HepG2 (cell line): ENCODE data around the gene ZNF512B. TPM values are rescaled to one million over a fixed set of nuclear protein-coding genes. Genes with fewer than 3 reads are reported as not detected.

ENCODE experiments used
- ATF7-NPFF ChIP-seq: sonication (generic); formaldehyde crosslinking; IDR thresholded peaks from 2 replicates; pipeline ENCODE4 v1.8.1; 2023; ENCODE audit warnings: mild to moderate bottlenecking, low read depth, missing genetic modification reagents, moderate library complexity
- CBFB ChIP-seq: sonication (generic); formaldehyde crosslinking; IDR thresholded peaks from 2 replicates; pipeline ENCODE4 v1.4.0; 2020; ENCODE audit warnings: missing genetic modification reagents
- DR1 ChIP-seq: sonication (generic); formaldehyde crosslinking; IDR thresholded peaks from 2 replicates; pipeline ENCODE4 v1.8.0; 2021; ENCODE audit warnings: mild to moderate bottlenecking, missing genetic modification reagents, inconsistent platforms
- GTF2F1 ChIP-seq: fragments of 150-350 bp; IDR thresholded peaks from 2 replicates; pipeline ENCODE4 v1.6.1; 2014; ENCODE audit warnings: low read length
- HNRNPK ChIP-seq: fragments of 200-400 bp; formaldehyde crosslinking; IDR thresholded peaks from 2 replicates; pipeline ENCODE4 v1.6.1; 2018; ENCODE audit warnings: low read length, low read depth, moderate library complexity, mild to moderate bottlenecking; ENCODE audit not compliant: poor library complexity, severe bottlenecking
- HNRNPUL1 ChIP-seq: fragments of 200-400 bp; formaldehyde crosslinking; IDR thresholded peaks from 2 replicates; pipeline ENCODE4 v1.6.1; 2017; ENCODE audit warnings: low read depth, mild to moderate bottlenecking, low read length, moderate library complexity
- KDM1A ChIP-seq: IDR thresholded peaks from 2 replicates; pipeline ENCODE4 v1.6.1; 2016; ENCODE audit warnings: missing compliant biosample characterization
- MAFF ChIP-seq: IDR thresholded peaks from 2 replicates; pipeline ENCODE4 v1.6.1; 2011; ENCODE audit warnings: low read depth, low read length, improper control_type of control experiment
- MIER2 ChIP-seq: IDR thresholded peaks from 2 replicates; pipeline ENCODE4 v1.6.1; 2016; ENCODE audit warnings: missing biosample characterization, missing genetic modification reagents
- NFATC3 ChIP-seq: sonication (generic); formaldehyde crosslinking; IDR thresholded peaks from 2 replicates; pipeline ENCODE4 v1.5.1; 2020; ENCODE audit warnings: mild to moderate bottlenecking, missing genetic modification reagents
- NFRKB ChIP-seq: fragments of 450-650 bp; IDR thresholded peaks from 2 replicates; pipeline ENCODE4 v1.6.1; 2017
- RFXAP ChIP-seq: sonication (generic); formaldehyde crosslinking; IDR thresholded peaks from 2 replicates; pipeline ENCODE4 v1.4.0; 2020; ENCODE audit warnings: missing genetic modification reagents, borderline replicate concordance
- SNAI1 ChIP-seq: sonication (generic); formaldehyde crosslinking; IDR thresholded peaks from 2 replicates; pipeline ENCODE4 v1.5.0; 2020; ENCODE audit warnings: mild to moderate bottlenecking, missing genetic modification reagents, borderline replicate concordance
- SOX5 ChIP-seq: IDR thresholded peaks from 2 replicates; pipeline ENCODE4 v1.6.1; 2016; ENCODE audit warnings: borderline replicate concordance
- SRSF1 ChIP-seq: fragments of 200-400 bp; formaldehyde crosslinking; optimal IDR thresholded peaks from 2 replicates; pipeline ENCODE3; 2017; ENCODE audit warnings: mild to moderate bottlenecking, low read depth, low read length, moderate library complexity
- TEAD3 ChIP-seq: optimal IDR thresholded peaks from 2 replicates; pipeline ENCODE3; 2016; ENCODE audit warnings: borderline replicate concordance
- ZBTB20 ChIP-seq: sonication (generic); formaldehyde crosslinking; IDR thresholded peaks from 2 replicates; pipeline ENCODE4 v1.8.1; 2023; ENCODE audit warnings: missing genetic modification reagents, low read depth, mild to moderate bottlenecking, borderline replicate concordance
- ZKSCAN1 ChIP-seq: fragments of 150-350 bp; IDR thresholded peaks from 2 replicates; pipeline ENCODE4 v1.6.1; 2014; ENCODE audit warnings: low read length
- ZNF20 ChIP-seq: sonication (generic); formaldehyde crosslinking; IDR thresholded peaks from 2 replicates; pipeline ENCODE4 v1.4.0; 2020; ENCODE audit warnings: mild to moderate bottlenecking, moderate library complexity, missing genetic modification reagents
- ZNF292 ChIP-seq: sonication (generic); formaldehyde crosslinking; IDR thresholded peaks from 2 replicates; pipeline ENCODE4 v1.8.1; 2022; ENCODE audit warnings: mild to moderate bottlenecking, low read depth, missing genetic modification reagents, borderline replicate concordance
- ZNF333 ChIP-seq: sonication (generic); formaldehyde crosslinking; IDR thresholded peaks from 2 replicates; pipeline ENCODE4 v1.4.0; 2020; ENCODE audit warnings: mild to moderate bottlenecking, missing genetic modification reagents, borderline replicate concordance
- ZNF430 ChIP-seq: sonication (generic); formaldehyde crosslinking; IDR thresholded peaks from 2 replicates; pipeline ENCODE4 v1.9.0; 2021; ENCODE audit warnings: mild to moderate bottlenecking, missing genetic modification reagents
- ZNF564 ChIP-seq: sonication (generic); formaldehyde crosslinking; IDR thresholded peaks from 2 replicates; pipeline ENCODE4 v1.8.1; 2023; ENCODE audit warnings: mild to moderate bottlenecking, missing genetic modification reagents
- ZNF713 ChIP-seq: sonication (generic); formaldehyde crosslinking; IDR thresholded peaks from 2 replicates; pipeline ENCODE4 v1.4.0; 2020; ENCODE audit warnings: mild to moderate bottlenecking, missing genetic modification reagents
- ZZZ3 ChIP-seq: sonication (generic); formaldehyde crosslinking; IDR thresholded peaks from 2 replicates; pipeline ENCODE4 v1.4.0; 2020; ENCODE audit warnings: missing genetic modification reagents, mild to moderate bottlenecking, borderline replicate concordance
- polyA plus RNA-seq, 8 experiments: library from polyadenylated mRNA; depleted of rRNA in 3 of 8; stranded (reverse) in 7 of 8; unstranded in 1 of 8; fragments of >200 nt; fragmentation: Illumina TruSeq in 4 of 8; extraction: Trizol in 4 of 8; gene quantifications; 2 replicates each; pipeline versions ENCODE4 v1.2.1 to v1.2.3, GENCODE V29; 2011 to 2016; ENCODE audit warnings: low read depth in 4 of 8, missing spikeins in 1 of 8, mixed read lengths in 1 of 8; ENCODE audit not compliant: insufficient read depth in 1 of 8
- total RNA-seq, 5 experiments: library from RNA; depleted of rRNA; stranded (reverse); fragments of >200 nt; fragmentation: Illumina TruSeq; extraction: Trizol; gene quantifications; 2 replicates each; pipeline ENCODE4 v1.2.3, GENCODE V29; 2016; ENCODE audit warnings: low read depth in 1 of 5
- TF ChIP-seq, protein P1 (sequence below): IDR thresholded peaks from 2 replicates; pipeline ENCODE4 v1.6.1; 2016; ENCODE audit warnings: control low read depth
- TF ChIP-seq, protein P2 (sequence below): IDR thresholded peaks from 2 replicates; pipeline ENCODE4 v1.6.1; 2016; ENCODE audit warnings: mild to moderate bottlenecking, missing biosample characterization, missing genetic modification reagents
- TF ChIP-seq, protein P3 (sequence below): sonication (generic); formaldehyde crosslinking; IDR thresholded peaks from 2 replicates; pipeline ENCODE4 v1.4.0; 2020; ENCODE audit warnings: low read depth, missing genetic modification reagents

Gene ZNF512B
- total and polyA plus RNA-seq, 2 of the 13 experiments (the other 11 are each of a cell fraction or from before 2014, with no cell fraction given) = 11.5 to 30.6 TPM

DNA sequence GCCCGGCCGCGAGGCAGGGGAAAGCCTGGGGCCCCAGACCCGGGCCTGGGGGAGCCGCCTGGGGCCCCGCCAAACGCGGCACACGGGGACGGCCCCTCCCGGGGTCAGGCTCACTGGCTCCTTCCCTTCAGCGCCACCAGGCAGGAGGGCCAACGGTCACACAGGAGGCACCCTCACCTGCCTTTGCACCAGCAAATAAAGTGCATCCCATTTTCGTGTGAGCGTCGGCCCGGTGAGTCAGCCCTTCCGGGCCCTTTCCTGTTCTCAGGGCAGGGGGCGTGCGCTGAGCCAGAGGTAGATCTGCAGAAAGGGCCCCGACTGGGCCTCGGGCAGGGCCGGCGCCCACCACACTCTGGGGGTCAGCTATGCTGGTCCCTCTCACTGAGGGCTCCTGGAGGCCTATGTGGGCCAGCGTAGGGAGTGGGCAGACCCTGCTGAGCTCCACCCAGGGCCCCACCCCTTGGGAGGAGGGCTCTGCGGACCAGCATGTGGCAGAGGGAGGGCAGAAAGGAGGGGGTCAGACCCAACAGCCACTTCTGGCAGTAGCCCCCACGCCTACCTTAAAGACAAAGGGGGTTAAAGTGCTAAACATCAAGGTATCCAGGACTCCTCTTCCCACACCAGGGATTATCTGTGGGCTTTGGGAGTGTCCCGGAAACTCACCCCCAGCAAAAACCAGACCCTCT lies 12.6 kb downstream of the ZNF512B start (continued):
- peak; percentile 86 for TF ChIP-seq ATF7-NPFF
- TF ChIP-seq NFATC3 (CRISPR knock-in tag) = peak; percentile 57; the same call in 1 of the 2 replicates
- TF ChIP-seq ZBTB20 (CRISPR knock-in tag) = peak; percentile 70
- TF ChIP-seq ZZZ3 (CRISPR knock-in tag) = peak; percentile 62; the same call in 1 of the 2 replicates
- TF ChIP-seq GTF2F1 = no peak
- no peak for TF ChIP-seq MAFF
- no peak for TF ChIP-seq ZNF713 (CRISPR knock-in tag)
- peak; percentile 77 for TF ChIP-seq TEAD3 (CRISPR knock-in tag)
- TF ChIP-seq MIER2 = peak; percentile 71; the same call in 1 of the 2 replicates
- no peak for TF ChIP-seq ZKSCAN1
- TF ChIP-seq, protein P1, sequence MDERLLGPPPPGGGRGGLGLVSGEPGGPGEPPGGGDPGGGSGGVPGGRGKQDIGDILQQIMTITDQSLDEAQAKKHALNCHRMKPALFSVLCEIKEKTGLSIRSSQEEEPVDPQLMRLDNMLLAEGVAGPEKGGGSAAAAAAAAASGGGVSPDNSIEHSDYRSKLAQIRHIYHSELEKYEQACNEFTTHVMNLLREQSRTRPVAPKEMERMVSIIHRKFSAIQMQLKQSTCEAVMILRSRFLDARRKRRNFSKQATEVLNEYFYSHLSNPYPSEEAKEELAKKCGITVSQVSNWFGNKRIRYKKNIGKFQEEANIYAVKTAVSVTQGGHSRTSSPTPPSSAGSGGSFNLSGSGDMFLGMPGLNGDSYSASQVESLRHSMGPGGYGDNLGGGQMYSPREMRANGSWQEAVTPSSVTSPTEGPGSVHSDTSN (CRISPR knock-in tag) = no peak
- no peak for TF ChIP-seq HNRNPUL1
- no peak for TF ChIP-seq KDM1A
- TF ChIP-seq ZNF564 (CRISPR knock-in tag) = peak; percentile 35
- no peak for TF ChIP-seq ZNF20 (CRISPR knock-in tag)
- peak; percentile 91; the same call in 1 of the 2 replicates for TF ChIP-seq ZNF430 (CRISPR knock-in tag)
- no peak; the same call in 1 of the 2 replicates for TF ChIP-seq RFXAP (CRISPR knock-in tag)
- peak; percentile 37 for TF ChIP-seq CBFB (CRISPR knock-in tag)
- peak; percentile 88 for TF ChIP-seq SNAI1
- no peak for TF ChIP-seq HNRNPK
- TF ChIP-seq DR1 (CRISPR knock-in tag) = peak; percentile 74; the same call in 1 of the 2 replicates
- TF ChIP-seq, protein P2, sequence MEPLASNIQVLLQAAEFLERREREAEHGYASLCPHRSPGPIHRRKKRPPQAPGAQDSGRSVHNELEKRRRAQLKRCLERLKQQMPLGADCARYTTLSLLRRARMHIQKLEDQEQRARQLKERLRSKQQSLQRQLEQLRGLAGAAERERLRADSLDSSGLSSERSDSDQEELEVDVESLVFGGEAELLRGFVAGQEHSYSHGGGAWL = 0 out of 2 replicates have a peak, but pooled peaks have one; percentile 59
- TF ChIP-seq ZNF292 (CRISPR knock-in tag) = 0 out of 2 replicates have a peak, but pooled peaks have one; percentile 24
- TF ChIP-seq NFRKB = no peak
- TF ChIP-seq SRSF1 = peak; percentile 92
- no peak for TF ChIP-seq ZNF333
- TF ChIP-seq, protein P3, sequence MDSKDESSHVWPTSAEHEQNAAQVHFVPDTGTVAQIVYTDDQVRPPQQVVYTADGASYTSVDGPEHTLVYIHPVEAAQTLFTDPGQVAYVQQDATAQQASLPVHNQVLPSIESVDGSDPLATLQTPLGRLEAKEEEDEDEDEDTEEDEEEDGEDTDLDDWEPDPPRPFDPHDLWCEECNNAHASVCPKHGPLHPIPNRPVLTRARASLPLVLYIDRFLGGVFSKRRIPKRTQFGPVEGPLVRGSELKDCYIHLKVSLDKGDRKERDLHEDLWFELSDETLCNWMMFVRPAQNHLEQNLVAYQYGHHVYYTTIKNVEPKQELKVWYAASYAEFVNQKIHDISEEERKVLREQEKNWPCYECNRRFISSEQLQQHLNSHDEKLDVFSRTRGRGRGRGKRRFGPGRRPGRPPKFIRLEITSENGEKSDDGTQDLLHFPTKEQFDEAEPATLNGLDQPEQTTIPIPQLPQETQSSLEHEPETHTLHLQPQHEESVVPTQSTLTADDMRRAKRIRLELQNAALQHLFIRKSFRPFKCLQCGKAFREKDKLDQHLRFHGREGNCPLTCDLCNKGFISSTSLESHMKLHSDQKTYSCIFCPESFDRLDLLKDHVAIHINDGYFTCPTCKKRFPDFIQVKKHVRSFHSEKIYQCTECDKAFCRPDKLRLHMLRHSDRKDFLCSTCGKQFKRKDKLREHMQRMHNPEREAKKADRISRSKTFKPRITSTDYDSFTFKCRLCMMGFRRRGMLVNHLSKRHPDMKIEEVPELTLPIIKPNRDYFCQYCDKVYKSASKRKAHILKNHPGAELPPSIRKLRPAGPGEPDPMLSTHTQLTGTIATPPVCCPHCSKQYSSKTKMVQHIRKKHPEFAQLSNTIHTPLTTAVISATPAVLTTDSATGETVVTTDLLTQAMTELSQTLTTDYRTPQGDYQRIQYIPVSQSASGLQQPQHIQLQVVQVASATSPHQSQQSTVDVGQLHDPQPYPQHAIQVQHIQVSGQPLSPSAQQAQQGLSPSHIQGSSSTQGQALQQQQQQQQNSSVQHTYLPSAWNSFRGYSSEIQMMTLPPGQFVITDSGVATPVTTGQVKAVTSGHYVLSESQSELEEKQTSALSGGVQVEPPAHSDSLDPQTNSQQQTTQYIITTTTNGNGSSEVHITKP (CRISPR knock-in tag) = peak; percentile 72
- TF ChIP-seq SOX5 (CRISPR knock-in tag) = peak; percentile 53; the same call in 1 of the 2 replicates
